Mucosa of stomach (tissue), 1 donor: Measurements from ENCODE around the gene ZNF644.

Experiments used
- H3K27me3 ChIP-seq: one replicate; pipeline ENCODE4 v1.7.0; 2013; ENCODE audit warnings: mild to moderate bottlenecking, low read length; ENCODE audit not compliant: control insufficient read depth, insufficient read depth
- H3K36me3 ChIP-seq: one replicate; pipeline ENCODE4 v1.7.0; 2013; ENCODE audit warnings: low read length; ENCODE audit not compliant: control insufficient read depth, insufficient read depth
- H3K4me1 ChIP-seq: one replicate; pipeline ENCODE4 v1.7.0; 2013; ENCODE audit warnings: mild to moderate bottlenecking, low read length; ENCODE audit not compliant: control insufficient read depth, insufficient read depth
- H3K4me3 ChIP-seq: one replicate; pipeline ENCODE4 v1.7.0; 2013; ENCODE audit warnings: low read length
- H3K9ac ChIP-seq: one replicate; pipeline ENCODE4 v1.7.0; 2013; ENCODE audit warnings: mild to moderate bottlenecking, low read length, moderate library complexity
- H3K9me3 ChIP-seq: one replicate; pipeline ENCODE4 v1.7.0; 2013; ENCODE audit warnings: mild to moderate bottlenecking, low read length, moderate library complexity; ENCODE audit not compliant: control insufficient read depth
- donor health status: Pancreatic carcinoma.

The ZNF644 gene

GRCh38 chr1:91018006-91018405 lies 3.8 kb downstream of the ZNF644 start:
- H3K4me1 ChIP-seq: peaks cover 27% of the 10 kb centered on the region
- H3K9me3 ChIP-seq: no peaks in the 10 kb centered on the region
- no peak overlapping the region for H3K4me3 ChIP-seq
- no peak overlapping the region for H3K9ac ChIP-seq
- H3K27me3 ChIP-seq: no peaks in the 10 kb centered on the region
- no peaks in the 10 kb centered on the region for H3K36me3 ChIP-seq

GRCh38 chr1:91015794-91016550 lies 5.9 kb downstream of the ZNF644 start:
- no peak overlapping the region for H3K9ac ChIP-seq
- no peaks in the 10 kb centered on the region for H3K9me3 ChIP-seq
- no peaks in the 10 kb centered on the region for H3K36me3 ChIP-seq
- no peaks in the 10 kb centered on the region for H3K27me3 ChIP-seq
- H3K4me3 ChIP-seq: no peak overlapping the region
- peaks cover 22% of the 10 kb centered on the region for H3K4me1 ChIP-seq

GRCh38 chr1:91015358-91015780 lies 6.5 kb downstream of the ZNF644 start:
- Histone ChIP-seq H3K9me3 (no peaks in the 10 kb centered on the region), H3K27me3 (no peaks in the 10 kb centered on the region), H3K4me1 (peaks cover 22% of the 10 kb centered on the region), H3K9ac (no peak overlapping the region), H3K36me3 (no peaks in the 10 kb centered on the region), H3K4me3 (no peak overlapping the region)

GRCh38 chr1:91014475-91014874 lies 7.4 kb downstream of the ZNF644 start:
- Histone ChIP-seq H3K9ac (no peak overlapping the region), H3K4me3 (no peak overlapping the region), H3K9me3 (no peaks in the 10 kb centered on the region), H3K36me3 (no peaks in the 10 kb centered on the region), H3K4me1 (peaks cover 22% of the 10 kb centered on the region), H3K27me3 (no peaks in the 10 kb centered on the region)

- Histone ChIP-seq H3K27me3 (no peaks in the 10 kb centered on the region), H3K36me3 (no peaks in the 10 kb centered on the region), H3K4me3 (no peak overlapping the region), H3K9me3 (no peaks in the 10 kb centered on the region), H3K9ac (no peak overlapping the region), H3K4me1 (peaks cover 15% of the 10 kb centered on the region)
These were observed 8.5 kb downstream of the ZNF644 start for GRCh38 chr1:91013302-91013701.

- no peak overlapping the region for H3K4me3 ChIP-seq
- H3K36me3 ChIP-seq: no peaks in the 10 kb centered on the region
- H3K4me1 ChIP-seq: peaks cover 15% of the 10 kb centered on the region
- no peak overlapping the region for H3K9ac ChIP-seq
- no peaks in the 10 kb centered on the region for H3K27me3 ChIP-seq
- no peaks in the 10 kb centered on the region for H3K9me3 ChIP-seq
These were observed 9.6 kb downstream of the ZNF644 start for GRCh38 chr1:91012196-91012595.

- peaks cover 15% of the 10 kb centered on the region for H3K4me1 ChIP-seq
- no peak overlapping the region for H3K9ac ChIP-seq
These were observed 10.1 kb downstream of the ZNF644 start for GRCh38 chr1:91011726-91012125.

GRCh38 chr1:91007827-91008226 lies 14.0 kb downstream of the ZNF644 start:
- Histone ChIP-seq H3K9me3 (no peaks in the 10 kb centered on the region), H3K27me3 (no peaks in the 10 kb centered on the region), H3K4me3 (no peak overlapping the region), H3K9ac (no peak overlapping the region), H3K36me3 (no peaks in the 10 kb centered on the region), H3K4me1 (no peaks in the 10 kb centered on the region)

More at GRCh38 chr1:91011726-91012125, 10.1 kb downstream of the ZNF644 start:
- no peaks in the 10 kb centered on the region for H3K36me3 ChIP-seq
- no peaks in the 10 kb centered on the region for H3K27me3 ChIP-seq
- no peak overlapping the region for H3K4me3 ChIP-seq
- H3K9me3 ChIP-seq: no peaks in the 10 kb centered on the region

GRCh38 chr1:91007092-91007491 lies 14.7 kb downstream of the ZNF644 start:
- Histone ChIP-seq H3K9ac (no peak overlapping the region), H3K4me1 (no peaks in the 10 kb centered on the region), H3K9me3 (no peaks in the 10 kb centered on the region), H3K4me3 (no peak overlapping the region), H3K27me3 (no peaks in the 10 kb centered on the region), H3K36me3 (no peaks in the 10 kb centered on the region)

- Histone ChIP-seq H3K4me3 (no peak overlapping the region), H3K9ac (no peak overlapping the region), H3K36me3 (no peaks in the 10 kb centered on the region), H3K4me1 (no peaks in the 10 kb centered on the region), H3K27me3 (no peaks in the 10 kb centered on the region), H3K9me3 (no peaks in the 10 kb centered on the region)
These were observed 15.5 kb downstream of the ZNF644 start for GRCh38 chr1:91006113-91006908.

- no peaks in the 10 kb centered on the region for H3K4me1 ChIP-seq
- H3K9me3 ChIP-seq: no peaks in the 10 kb centered on the region
- H3K4me3 ChIP-seq: no peak overlapping the region
- no peaks in the 10 kb centered on the region for H3K27me3 ChIP-seq
- no peaks in the 10 kb centered on the region for H3K36me3 ChIP-seq
- no peak overlapping the region for H3K9ac ChIP-seq
These were observed 16.6 kb downstream of the ZNF644 start for GRCh38 chr1:91005285-91005684.

- H3K4me3 ChIP-seq: no peak overlapping the region
- H3K36me3 ChIP-seq: no peaks in the 10 kb centered on the region
- no peaks in the 10 kb centered on the region for H3K4me1 ChIP-seq
- H3K27me3 ChIP-seq: no peaks in the 10 kb centered on the region
- no peaks in the 10 kb centered on the region for H3K9me3 ChIP-seq
- no peak overlapping the region for H3K9ac ChIP-seq
These were observed 17.7 kb downstream of the ZNF644 start for GRCh38 chr1:91004145-91004544.
